K562 (cell line): ENCODE data around the gene RPS6KA4. TPM values are rescaled to one million over a fixed set of nuclear protein-coding genes. Genes with fewer than 3 reads are reported as not detected.

ENCODE experiments used
- CBFA2T2 ChIP-seq: fragments of 450-650 bp; conservative IDR thresholded peaks from 2 replicates; pipeline ENCODE4 v1.6.1; 2017; ENCODE audit warnings: mild to moderate bottlenecking
- ESRRB ChIP-seq: fragments of 250-450 bp; sonication (Bioruptor Pico); IDR thresholded peaks from 2 replicates; pipeline ENCODE4 v1.5.0; 2020; ENCODE audit warnings: mild to moderate bottlenecking, moderate library complexity, borderline replicate concordance
- HDAC8 ChIP-seq: fragments of 450-650 bp; IDR thresholded peaks from 2 replicates; pipeline ENCODE4 v1.6.1; 2016; ENCODE audit warnings: mild to moderate bottlenecking, missing genetic modification characterization, moderate library complexity, missing compliant biosample characterization
- HOMEZ ChIP-seq: fragments of 250-450 bp; sonication (Bioruptor Pico); IDR thresholded peaks from 2 replicates; pipeline ENCODE4 v1.4.0; 2020; ENCODE audit warnings: mild to moderate bottlenecking, moderate library complexity
- JUNB ChIP-seq: fragments of 450-650 bp; formaldehyde crosslinking; conservative IDR thresholded peaks from 2 replicates; pipeline ENCODE4 v1.4.0; 2020; ENCODE audit warnings: mild to moderate bottlenecking
- KAT2B ChIP-seq: IDR thresholded peaks from one replicate; pipeline ENCODE4 v1.6.1; 2012; ENCODE audit warnings: low read depth, mild to moderate bottlenecking, control low read depth, inconsistent platforms, low read length, moderate library complexity
- MAFF ChIP-seq: IDR thresholded peaks from 2 replicates; pipeline ENCODE4 v1.6.1; 2012; ENCODE audit warnings: low read length, improper control_type of control experiment
- MEF2D ChIP-seq: conservative IDR thresholded peaks from 2 replicates; pipeline ENCODE4 v1.6.1; 2016; ENCODE audit warnings: low read depth, missing genetic modification characterization, missing compliant biosample characterization
- NFXL1 ChIP-seq: fragments of 450-650 bp; formaldehyde crosslinking; IDR thresholded peaks from 2 replicates; pipeline ENCODE4 v1.4.0; 2021; ENCODE audit warnings: mild to moderate bottlenecking
- POLR2AphosphoS2 ChIP-seq: IDR thresholded peaks from 2 replicates; pipeline ENCODE4 v1.6.1; 2012; ENCODE audit warnings: low read length, improper control_type of control experiment
- TCF3 ChIP-seq: sonication (generic); formaldehyde crosslinking; IDR thresholded peaks from 2 replicates; pipeline ENCODE4 v1.4.0; 2020; ENCODE audit warnings: mild to moderate bottlenecking, missing genetic modification reagents
- ZHX1 ChIP-seq: fragments of 150-350 bp; conservative IDR thresholded peaks from 2 replicates; pipeline ENCODE4 v1.6.1; 2014; ENCODE audit warnings: low read length
- ZNF395 ChIP-seq: fragments of 200-800 bp; sonication (Bioruptor generic); IDR thresholded peaks from 2 replicates; pipeline ENCODE4 v1.6.1; 2017; ENCODE audit warnings: missing genetic modification characterization, missing compliant biosample characterization
- polyA plus RNA-seq, 8 experiments: library from polyadenylated mRNA; depleted of rRNA in 4 of 8; stranded (reverse) in 5 of 8; unstranded in 3 of 8; fragments of >200 nt; fragmentation: Nextera tagmentation in 2 of 8; fragmentation: Illumina TruSeq in 1 of 8; extraction: Ambion mirVana in 2 of 8; extraction: Trizol in 1 of 8; gene quantifications; 2 replicates each; pipeline versions ENCODE4 v1.2.1 to v1.2.3, GENCODE V29; 2011 to 2014; ENCODE audit warnings: inconsistent platforms in 1 of 8, missing spikeins in 1 of 8
- total RNA-seq, 7 experiments: library from RNA; depleted of rRNA in 6 of 7; stranded (reverse); fragments of >200 nt in 6 of 7; fragmentation: Illumina TruSeq in 2 of 7; extraction: Trizol in 2 of 7; gene quantifications; 2 replicates each; pipeline versions ENCODE4 v1.2.1 to v1.2.3, GENCODE V29; 2011 to 2021; ENCODE audit warnings: low replicate concordance in 1 of 7
- TF ChIP-seq, protein P1 (sequence below): conservative IDR thresholded peaks from 2 replicates; pipeline ENCODE4 v1.6.1; 2011; ENCODE audit warnings: low read depth, mild to moderate bottlenecking, low read length; ENCODE audit not compliant: control insufficient read depth
- TF ChIP-seq, protein P2 (sequence below): fragments of 450-650 bp; formaldehyde crosslinking; conservative IDR thresholded peaks from 2 replicates; pipeline ENCODE4 v1.4.0; 2022; ENCODE audit warnings: mild to moderate bottlenecking, missing genetic modification characterization
- TF ChIP-seq, protein P3 (sequence below): fragments of 450-650 bp; conservative IDR thresholded peaks from 2 replicates; pipeline ENCODE4 v1.6.1; 2016; ENCODE audit warnings: missing genetic modification characterization, low read depth, mild to moderate bottlenecking, missing compliant biosample characterization, moderate library complexity

RPS6KA4 gene
- total and polyA plus RNA-seq, 9 of the 15 experiments (the other 6 are each of a cell fraction or from before 2014, with no cell fraction given) = 0.15 to 23.8 (median 9.8) TPM

- TF ChIP-seq ZNF395 (CRISPR knock-in tag) = peak; percentile 91
- TF ChIP-seq, protein P1, sequence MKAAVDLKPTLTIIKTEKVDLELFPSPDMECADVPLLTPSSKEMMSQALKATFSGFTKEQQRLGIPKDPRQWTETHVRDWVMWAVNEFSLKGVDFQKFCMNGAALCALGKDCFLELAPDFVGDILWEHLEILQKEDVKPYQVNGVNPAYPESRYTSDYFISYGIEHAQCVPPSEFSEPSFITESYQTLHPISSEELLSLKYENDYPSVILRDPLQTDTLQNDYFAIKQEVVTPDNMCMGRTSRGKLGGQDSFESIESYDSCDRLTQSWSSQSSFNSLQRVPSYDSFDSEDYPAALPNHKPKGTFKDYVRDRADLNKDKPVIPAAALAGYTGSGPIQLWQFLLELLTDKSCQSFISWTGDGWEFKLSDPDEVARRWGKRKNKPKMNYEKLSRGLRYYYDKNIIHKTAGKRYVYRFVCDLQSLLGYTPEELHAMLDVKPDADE = peak; percentile 84
- 0 out of 2 replicates have a peak, but pooled peaks have one; percentile 44 for TF ChIP-seq HDAC8 (tag)
- peak; percentile 99 for TF ChIP-seq TCF3 (CRISPR knock-in tag)
- TF ChIP-seq NFXL1 (CRISPR knock-in tag) = no peak
- TF ChIP-seq KAT2B = no peak
- TF ChIP-seq POLR2AphosphoS2 = no peak
- TF ChIP-seq JUNB = peak; percentile 53
- TF ChIP-seq ESRRB (CRISPR knock-in tag) = no peak
- peak; percentile 99 for TF ChIP-seq CBFA2T2
- TF ChIP-seq MEF2D (tag) = 0 out of 2 replicates have a peak, but pooled peaks have one; percentile 26
- TF ChIP-seq, protein P2, sequence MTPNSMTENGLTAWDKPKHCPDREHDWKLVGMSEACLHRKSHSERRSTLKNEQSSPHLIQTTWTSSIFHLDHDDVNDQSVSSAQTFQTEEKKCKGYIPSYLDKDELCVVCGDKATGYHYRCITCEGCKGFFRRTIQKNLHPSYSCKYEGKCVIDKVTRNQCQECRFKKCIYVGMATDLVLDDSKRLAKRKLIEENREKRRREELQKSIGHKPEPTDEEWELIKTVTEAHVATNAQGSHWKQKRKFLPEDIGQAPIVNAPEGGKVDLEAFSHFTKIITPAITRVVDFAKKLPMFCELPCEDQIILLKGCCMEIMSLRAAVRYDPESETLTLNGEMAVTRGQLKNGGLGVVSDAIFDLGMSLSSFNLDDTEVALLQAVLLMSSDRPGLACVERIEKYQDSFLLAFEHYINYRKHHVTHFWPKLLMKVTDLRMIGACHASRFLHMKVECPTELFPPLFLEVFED (CRISPR knock-in tag) = peak; percentile 83
- TF ChIP-seq, protein P3, sequence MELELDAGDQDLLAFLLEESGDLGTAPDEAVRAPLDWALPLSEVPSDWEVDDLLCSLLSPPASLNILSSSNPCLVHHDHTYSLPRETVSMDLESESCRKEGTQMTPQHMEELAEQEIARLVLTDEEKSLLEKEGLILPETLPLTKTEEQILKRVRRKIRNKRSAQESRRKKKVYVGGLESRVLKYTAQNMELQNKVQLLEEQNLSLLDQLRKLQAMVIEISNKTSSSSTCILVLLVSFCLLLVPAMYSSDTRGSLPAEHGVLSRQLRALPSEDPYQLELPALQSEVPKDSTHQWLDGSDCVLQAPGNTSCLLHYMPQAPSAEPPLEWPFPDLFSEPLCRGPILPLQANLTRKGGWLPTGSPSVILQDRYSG (tag) = 0 out of 2 replicates have a peak, but pooled peaks have one; percentile 57
- no peak for TF ChIP-seq ZHX1
- peak; percentile 75; the same call in 1 of the 2 replicates for TF ChIP-seq MAFF
- no peak for TF ChIP-seq HOMEZ (CRISPR knock-in tag)
Measured at GRCh38 chr11:64334764-64335735, 23.9 kb upstream of the RPS6KA4 start (continued).
